IMR-90 (cell line): ENCODE data around the gene TUBGCP3. TPM values are rescaled to one million over a fixed set of nuclear protein-coding genes. Genes with fewer than 3 reads are reported as not detected.

Experiments
- ATAC-seq: fragments of 200-7000 bp; cut with Tn5 transposase; 2 replicates; pipeline ENCODE4 v1.9.1; 2020; ENCODE audit warnings: low read depth, mild to moderate bottlenecking, moderate library complexity
- BruUV-seq: library from RNA; stranded (reverse); fragments of 400-500 nt; replicated peaks from 2 replicates; lab custom pipeline; 2021; lab: Mats Ljungman, UMichigan
- CTCF ChIA-PET: fragments of 300-600 bp; formaldehyde crosslinking; extraction: SDS; loops from one replicate; lab custom pipeline; 2021; ENCODE audit warnings: antibody characterized with exemption; lab: Yijun Ruan, JAX
- POLR2A ChIA-PET: fragments of 300-600 bp; sonication (Branson Sonifier 250); formaldehyde crosslinking; loops from one replicate; lab custom pipeline; 2022; ENCODE audit warnings: antibody characterized with exemption; ENCODE audit not compliant: unreplicated experiment; lab: Charles Lee
- DNase-seq: peaks from one replicate; pipeline ENCODE4 v3.0.0; 2013
- H2AFZ ChIP-seq: replicated peaks from 2 replicates; pipeline ENCODE3; 2013; ENCODE audit warnings: low read length, mild to moderate bottlenecking; ENCODE audit not compliant: poor library complexity
- H2AK5ac ChIP-seq: 2 replicates; pipeline ENCODE4 v1.6.1; 2013; ENCODE audit warnings: low read depth, low read length, inconsistent platforms
- H2AK9ac ChIP-seq: replicated peaks from 2 replicates; pipeline ENCODE3; 2013; ENCODE audit warnings: mild to moderate bottlenecking, low read depth, low read length, moderate library complexity; ENCODE audit not compliant: poor library complexity
- H2BK120ac ChIP-seq: 2 replicates; pipeline ENCODE4 v1.6.1; 2013; ENCODE audit warnings: low read depth, low read length, inconsistent platforms
- H2BK15ac ChIP-seq: 3 replicates; pipeline ENCODE4 v1.6.1; 2013; ENCODE audit warnings: low read depth, low read length, inconsistent platforms
- H2BK20ac ChIP-seq: 2 replicates; pipeline ENCODE4 v1.6.1; 2013; ENCODE audit warnings: low read depth, mild to moderate bottlenecking, inconsistent platforms, low read length, moderate library complexity
- H2BK5ac ChIP-seq: 2 replicates; pipeline ENCODE4 v1.6.1; 2013; ENCODE audit warnings: mild to moderate bottlenecking, low read depth, low read length, inconsistent platforms; ENCODE audit not compliant: poor library complexity, severe bottlenecking
- H3K14ac ChIP-seq: replicated peaks from 2 replicates; pipeline ENCODE4 v1.6.1; 2013; ENCODE audit warnings: low read depth, low read length, inconsistent platforms
- H3K18ac ChIP-seq: 2 replicates; pipeline ENCODE4 v1.6.1; 2013; ENCODE audit warnings: low read depth, low read length, control low read depth
- H3K23ac ChIP-seq: 2 replicates; pipeline ENCODE4 v1.6.1; 2013; ENCODE audit warnings: low read depth, low read length, inconsistent platforms
- H3K27ac ChIP-seq: 2 replicates; pipeline ENCODE4 v1.5.1; 2013; ENCODE audit warnings: mild to moderate bottlenecking, control low read depth, low read length; ENCODE audit not compliant: insufficient read depth
- H3K27me3 ChIP-seq: 2 replicates; pipeline ENCODE4 v1.6.1; 2013; ENCODE audit warnings: low read length; ENCODE audit not compliant: control insufficient read depth, insufficient read depth
- H3K36me3 ChIP-seq: 2 replicates; pipeline ENCODE4 v1.6.1; 2013; ENCODE audit warnings: low read length, mixed read lengths; ENCODE audit not compliant: control insufficient read depth, insufficient read depth
- H3K4ac ChIP-seq: 2 replicates; pipeline ENCODE4 v1.6.1; 2013; ENCODE audit warnings: low read depth, low read length, inconsistent platforms
- H3K4me1 ChIP-seq: 2 replicates; pipeline ENCODE4 v1.6.1; 2013; ENCODE audit warnings: low read length, mixed read lengths; ENCODE audit not compliant: control insufficient read depth, insufficient read depth
- H3K4me2 ChIP-seq: 2 replicates; pipeline ENCODE4 v1.6.1; 2013; ENCODE audit warnings: low read depth, mild to moderate bottlenecking, control low read depth, low read length, moderate library complexity
- H3K4me3 ChIP-seq: 2 replicates; pipeline ENCODE4 v1.5.1; 2013; ENCODE audit warnings: low read depth, mild to moderate bottlenecking, control low read depth, low read length, moderate library complexity; ENCODE audit not compliant: insufficient read depth
- H3K56ac ChIP-seq: 2 replicates; pipeline ENCODE4 v1.6.1; 2013; ENCODE audit warnings: low read length, inconsistent platforms; ENCODE audit not compliant: insufficient read depth; ENCODE audit errors: extremely low read depth
- H3K79me1 ChIP-seq, 2 experiments: 2 replicates each; pipeline ENCODE4 v1.6.1; 2013; ENCODE audit warnings: low read length in 2 of 2, inconsistent platforms in 1 of 2, low read depth in 1 of 2
- H3K9ac ChIP-seq: 2 replicates; pipeline ENCODE4 v1.6.1; 2013; ENCODE audit warnings: low read depth, low read length, control low read depth
- H3K9me1 ChIP-seq: 2 replicates; pipeline ENCODE4 v1.6.1; 2013; ENCODE audit warnings: low read length, inconsistent platforms; ENCODE audit not compliant: insufficient read depth
- H3K9me3 ChIP-seq: 2 replicates; pipeline ENCODE4 v1.6.1; 2013; ENCODE audit warnings: low read length; ENCODE audit not compliant: control insufficient read depth, insufficient read depth
- H4K20me1 ChIP-seq: 2 replicates; pipeline ENCODE4 v1.6.1; 2013; ENCODE audit warnings: low read length, inconsistent platforms; ENCODE audit not compliant: insufficient read depth
- H4K5ac ChIP-seq: 2 replicates; pipeline ENCODE4 v1.6.1; 2013; ENCODE audit warnings: mild to moderate bottlenecking, low read depth, low read length, control low read depth
- H4K8ac ChIP-seq, 2 experiments: 2 replicates each; pipeline ENCODE4 v1.6.1; 2013; ENCODE audit warnings: low read depth in 2 of 2, low read length in 2 of 2, control low read depth in 1 of 2, inconsistent platforms in 1 of 2
- H4K91ac ChIP-seq: 2 replicates; pipeline ENCODE4 v1.6.1; 2013; ENCODE audit warnings: low read depth, low read length, inconsistent platforms; ENCODE audit not compliant: insufficient read depth
- BHLHE40 ChIP-seq: fragments of 150-350 bp; IDR thresholded peaks from 2 replicates; pipeline ENCODE4 v1.6.1; 2016; ENCODE audit warnings: mild to moderate bottlenecking, low read depth, low read length
- MAFK ChIP-seq: IDR thresholded peaks from 2 replicates; pipeline ENCODE4 v1.6.1; 2012; ENCODE audit warnings: low read depth, low read length, improper control_type of control experiment
- WGBS, 2 experiments: methylation state at CpG; one replicate each; pipeline versions ENCODE4 v1.1.5 to v1.1.7; 2013; ENCODE audit warnings: missing lambda C conversion rate in 2 of 2; ENCODE audit not compliant: insufficient read length in 1 of 2; ENCODE audit errors: extremely low coverage in 2 of 2; 5-methylcytosine and 5-hydroxymethylcytosine counted together
- dilution Hi-C: fragments of 300-500 bp; cut with HindIII; formaldehyde crosslinking; loops from one replicate; pipeline ENCODE4 v1.14.3; 2018; ENCODE audit warnings: low sequenced_read_pairs; ENCODE audit not compliant: unreplicated experiment
- in situ Hi-C: fragments of 300-500 bp; cut with MboI; formaldehyde crosslinking; loops from 3 replicates; pipeline ENCODE4 v1.14.3; 2019; ENCODE audit warnings: low sequenced_read_pairs, inconsistent platforms, mixed read lengths
- intact Hi-C: fragments of 100-400 bp; cut with micrococcal nuclease; formaldehyde crosslinking; loops from 2 replicates; pipeline ENCODE4 v1.10.0; 2022
- polyA plus RNA-seq, 3 experiments: library from polyadenylated mRNA; depleted of rRNA; stranded (reverse); fragments of >200 nt; gene quantifications; 2 replicates each; pipeline ENCODE4 v1.2.3, GENCODE V29; 2012; ENCODE audit warnings: low replicate concordance in 1 of 3
- total RNA-seq: library from RNA; depleted of rRNA; stranded (reverse); fragments of >200 nt; gene quantifications from 2 replicates; pipeline ENCODE4 v1.2.3, GENCODE V29; 2012

Gene TUBGCP3
- total and polyA plus RNA-seq, 2 of the 4 experiments (the other 2 are of a cell fraction): 16.0 to 17.8 TPM

- Histone ChIP-seq H4K8ac (no peak overlapping the region), H3K56ac (no peak overlapping the region), H3K36me3 (peaks cover 18% of the 10 kb centered on the region), H2AK5ac (no peak overlapping the region), H2BK5ac (no peak overlapping the region), H2BK120ac (no peak overlapping the region), H3K27ac (no peak overlapping the region), H2BK15ac (no peak overlapping the region), H4K5ac (no peak overlapping the region), H3K27me3 (no peaks in the 10 kb centered on the region), H3K18ac (no peak overlapping the region), H3K4me2 (no peak overlapping the region), H2AFZ (no peak overlapping the region), H3K4ac (no peak overlapping the region), H3K79me1 (peaks cover 0 to 2% of the 10 kb centered on the region in 2 experiments; a peak in 1 of 4 replicates), H3K9me3 (no peaks in the 10 kb centered on the region), H3K4me3 (no peak overlapping the region), H3K4me1 (no peaks in the 10 kb centered on the region), H3K9me1 (peaks cover 3% of the 10 kb centered on the region; the same call in 1 of the 2 replicates), H4K20me1 (no peaks in the 10 kb centered on the region), H2AK9ac (no peak overlapping the region), H3K9ac (no peak overlapping the region), H3K23ac (no peak overlapping the region), H4K91ac (no peak overlapping the region), H2BK20ac (no peak overlapping the region), H3K14ac (no peak overlapping the region)
- CTCF ChIA-PET: interaction anchor here (1.0 to 1.2 kb wide), 3 partner anchors 9 to 12 kb away, joined by 3 read pairs; no protein-coding TSS in a partner anchor
- in situ Hi-C loops (no loop called here), intact Hi-C loops (loop anchor here (2.0 to 10.0 kb wide), 2 partner anchors 94 to 1036 kb away; no protein-coding TSS in a partner anchor), dilution Hi-C loops (no loop called here)
- POLR2A ChIA-PET: no interaction called here
- ATAC-seq (no peak), DNase-seq (no peak)
- TF ChIP-seq BHLHE40 (no peak), MAFK (0 out of 2 replicates have a peak, but pooled peaks have one; percentile 7)
- WGBS, 2 experiments: no CpG with 5 or more reads among the region's 10 CpGs
- no TSS peak for BruUV-seq
These were observed 76.8 kb downstream of the TUBGCP3 start for GRCh38 chr13:112510987-112511685.
